Cardiac muscle cell (in vitro differentiated cells and primary cell): ENCODE measurements around the gene GH2. TPM values are rescaled to one million over a fixed set of nuclear protein-coding genes. Genes with fewer than 3 reads are reported as not detected.
"Not testable (repeated sequence)": the region's sequence is repeated elsewhere in the genome, so short reads cannot be mapped to it uniquely, and the experiment has no call there.

ENCODE experiments used
- DNase-seq, 2 donors: peaks; one replicate each; pipeline versions ENCODE4 v3.0.0 to v3.0.0-alpha.2; 2010 to 2017; ENCODE audit warnings: low read depth in 1 of 2, low spot score in 1 of 2
- H3K27ac ChIP-seq: fragments of 200-600 bp; sonication (generic); 2 replicates; pipeline ENCODE4 v1.5.1; 2016
- H3K27me3 ChIP-seq: fragments of 200-600 bp; sonication (generic); 2 replicates; pipeline ENCODE4 v1.6.0; 2016; ENCODE audit warnings: control low read depth
- H3K36me3 ChIP-seq: fragments of 200-600 bp; sonication (generic); 2 replicates; pipeline ENCODE4 v1.5.1; 2016; ENCODE audit warnings: control low read depth
- H3K4me1 ChIP-seq: fragments of 200-600 bp; sonication (generic); 2 replicates; pipeline ENCODE4 v1.8.1; 2017; ENCODE audit warnings: low read depth, mild to moderate bottlenecking, mixed run types
- H3K4me3 ChIP-seq: fragments of 200-600 bp; sonication (generic); 2 replicates; pipeline ENCODE4 v1.5.1; 2016; ENCODE audit warnings: mild to moderate bottlenecking
- H3K9me3 ChIP-seq: fragments of 200-600 bp; sonication (generic); 2 replicates; pipeline ENCODE4 v1.5.1; 2017; ENCODE audit warnings: low read depth, mild to moderate bottlenecking, control low read depth
- CTCF ChIP-seq: IDR thresholded peaks from 2 replicates; pipeline ENCODE4 v1.5.1; 2012; ENCODE audit warnings: low read depth, mild to moderate bottlenecking, low read length
- polyA plus RNA-seq: library from polyadenylated mRNA; unstranded; fragments of >200 nt; fragmentation: Nextera tagmentation; extraction: Ambion mirVana; gene quantifications from 2 replicates; pipeline ENCODE4 v1.2.1, GENCODE V29; 2016
- total RNA-seq: library from RNA; depleted of rRNA; stranded (reverse); fragments of >200 nt; gene quantifications from 2 replicates; pipeline ENCODE4 v1.2.3, GENCODE V29; 2016

GH2 gene
- total and polyA plus RNA-seq, 2 experiments from 2014 or later, result 0.35 TPM; not detected in 1

- DNase-seq, result peak in 1 of 2 donors; percentile 29
- Histone ChIP-seq H3K9me3 (no peaks in the 10 kb centered on the region), H3K27me3 (peaks cover 11% of the 10 kb centered on the region), H3K36me3 (no peaks in the 10 kb centered on the region), H3K4me1 (peaks cover 19% of the 10 kb centered on the region), H3K4me3 (no peak overlapping the region), H3K27ac (no peak overlapping the region)
- TF ChIP-seq CTCF, result no peak
Observed at GRCh38 chr17:63843910-63844677, 37.6 kb downstream of the GH2 start.

- peak overlapping the region; percentile 43 for H3K4me3 ChIP-seq
- peak in 1 of 2 donors; percentile 96 for DNase-seq
- H3K27ac ChIP-seq, result not testable (repeated sequence)
Observed at GRCh38 chr17:63843387-63843888, 38.3 kb downstream of the GH2 start.

GRCh38 chr17:63842540-63843386 lies 39.0 kb downstream of the GH2 start, which contains the start of gene SMARCD2:
Gene SMARCD2 (minus strand): TSS chr17:63842685. CDS start chr17:63842674, 11 bp downstream.
- peaks cover 11% of the 10 kb centered on the region for H3K27me3 ChIP-seq
- H3K4me1 ChIP-seq, result peaks cover 26% of the 10 kb centered on the region
- H3K27ac ChIP-seq, result peak within 1 kb of the TSS; percentile 84
- no peaks in the 10 kb centered on the region for H3K36me3 ChIP-seq
- peak; percentile 99 to 100 for DNase-seq
- H3K4me3 ChIP-seq, result peak within 1 kb of the TSS; percentile 85
- no peak for TF ChIP-seq CTCF
- H3K9me3 ChIP-seq, result no peaks in the 10 kb centered on the region

More at GRCh38 chr17:63843387-63843888, 38.3 kb downstream of the GH2 start:
- H3K36me3 ChIP-seq, H3K9me3 ChIP-seq: not testable (repeated sequence)
- Histone ChIP-seq H3K27me3 (peaks cover 11% of the 10 kb centered on the region), H3K4me1 (peaks cover 26% of the 10 kb centered on the region)

GRCh38 chr17:63842173-63842539 lies 39.6 kb downstream of the GH2 start:
- H3K4me3 ChIP-seq, result peak overlapping the region; percentile 85
- TF ChIP-seq CTCF, result no peak

GRCh38 chr17:63841350-63842172 lies 40.2 kb downstream of the GH2 start:
- TF ChIP-seq CTCF, result no peak
- H3K36me3 ChIP-seq, result no peaks in the 10 kb centered on the region
- peaks cover 7% of the 10 kb centered on the region for H3K27me3 ChIP-seq
- DNase-seq, result peak; percentile 71 to 77
- H3K4me3 ChIP-seq, result peak overlapping the region; percentile 85
- H3K9me3 ChIP-seq, result no peaks in the 10 kb centered on the region
- H3K4me1 ChIP-seq, result peaks cover 26% of the 10 kb centered on the region
- peak overlapping the region; percentile 84 for H3K27ac ChIP-seq

More at GRCh38 chr17:63842173-63842539, 39.6 kb downstream of the GH2 start:
- Histone ChIP-seq H3K36me3 (no peaks in the 10 kb centered on the region), H3K9me3 (no peaks in the 10 kb centered on the region), H3K4me1 (peaks cover 26% of the 10 kb centered on the region), H3K27me3 (peaks cover 11% of the 10 kb centered on the region), H3K27ac (peak overlapping the region; percentile 84)
- no peak for DNase-seq
